GM10847 (cell line): ENCODE measurements around the gene SPTBN4.

Source experiments
- POLR2A ChIP-seq: IDR thresholded peaks from 2 replicates; pipeline ENCODE4 v1.6.1; 2011; ENCODE audit not compliant: insufficient read length; ENCODE audit errors: extremely low read depth

Gene SPTBN4

GRCh38 chr19:40561947-40562346 is 95.1 kb downstream of the SPTBN4 start:
- TF ChIP-seq POLR2A = no peak

- TF ChIP-seq POLR2A = no peak
Measured at GRCh38 chr19:40565355-40565754, 98.6 kb downstream of the SPTBN4 start.

GRCh38 chr19:40565910-40566495 is 99.2 kb downstream of the SPTBN4 start:
- TF ChIP-seq POLR2A = no peak

- no peak for TF ChIP-seq POLR2A
Measured at GRCh38 chr19:40567040-40567749, 100.4 kb downstream of the SPTBN4 start.

- TF ChIP-seq POLR2A = no peak
Measured at GRCh38 chr19:40567750-40568494, 101.1 kb downstream of the SPTBN4 start.

- no peak for TF ChIP-seq POLR2A
Measured at GRCh38 chr19:40570313-40571004, 103.7 kb downstream of the SPTBN4 start.

GRCh38 chr19:40571005-40571318 is 104.2 kb downstream of the SPTBN4 start:
- no peak for TF ChIP-seq POLR2A

- no peak for TF ChIP-seq POLR2A
Measured at GRCh38 chr19:40571831-40572495, 105.2 kb downstream of the SPTBN4 start.

GRCh38 chr19:40575326-40575725 is 108.5 kb downstream of the SPTBN4 start:
- no peak for TF ChIP-seq POLR2A

GRCh38 chr19:40576151-40576584 is 109.4 kb downstream of the SPTBN4 start:
- TF ChIP-seq POLR2A = no peak

GRCh38 chr19:40576585-40577451 is 110.0 kb downstream of the SPTBN4 start, which contains the start of gene SHKBP1:
TSS of gene SHKBP1 (plus strand) at chr19:40576873. CDS start at chr19:40576900, 27 bp downstream.
- peak; percentile 65 for TF ChIP-seq POLR2A

- TF ChIP-seq POLR2A = no peak
Measured at GRCh38 chr19:40578442-40578908, 111.7 kb downstream of the SPTBN4 start.

- no peak for TF ChIP-seq POLR2A
Measured at GRCh38 chr19:40580619-40581018, 113.8 kb downstream of the SPTBN4 start.

GRCh38 chr19:40581531-40581930 is 114.7 kb downstream of the SPTBN4 start:
- no peak for TF ChIP-seq POLR2A
